ENCODE measurements around the gene PSAP.
A peak's percentile ranks its signal among the peaks of the same experiment; 100 is the strongest.

PSAP gene

GRCh38 chr10:71825217-71825616 is 25.8 kb downstream of the PSAP start:
- TF ChIP-seq CTCF (IDR thresholded peaks at IDR 0.05; ENCODE audit: low read depth, low read length): peak; percentile 12
- in situ Hi-C loops (cut with HindIII; ENCODE audit: low sequenced_read_pairs): no loop called here

GRCh38 chr10:71824333-71824732 is 26.7 kb downstream of the PSAP start:
- no peak overlapping the region for H3K4me3 ChIP-seq (ENCODE audit: low read depth, low read length)
- in situ Hi-C loops (cut with HindIII; ENCODE audit: low sequenced_read_pairs): no loop called here
- no peak for TF ChIP-seq CTCF (IDR thresholded peaks at IDR 0.05; ENCODE audit: low read depth, low read length)
- DNase-seq (ENCODE audit: low read depth, low spot score): no peak

More at GRCh38 chr10:71825217-71825616, 25.8 kb downstream of the PSAP start:
- no peak overlapping the region for H3K4me3 ChIP-seq (ENCODE audit: low read depth, low read length)
- no peak for DNase-seq (ENCODE audit: low read depth, low spot score)

- in situ Hi-C loops (cut with HindIII; ENCODE audit: low sequenced_read_pairs): no loop called here
- TF ChIP-seq CTCF (IDR thresholded peaks at IDR 0.05; ENCODE audit: low read depth, low read length): no peak
- DNase-seq (ENCODE audit: low read depth, low spot score): no peak
- H3K4me3 ChIP-seq (ENCODE audit: low read depth, low read length): no peak overlapping the region
Observed at GRCh38 chr10:71823356-71823755, 27.7 kb downstream of the PSAP start.

GRCh38 chr10:71821909-71822763 is 28.9 kb downstream of the PSAP start:
- TF ChIP-seq CTCF (IDR thresholded peaks at IDR 0.05; ENCODE audit: low read depth, low read length): no peak
- in situ Hi-C loops (cut with HindIII; ENCODE audit: low sequenced_read_pairs): no loop called here
- peak; percentile 78 for DNase-seq (ENCODE audit: low read depth, low spot score)
- no peak overlapping the region for H3K4me3 ChIP-seq (ENCODE audit: low read depth, low read length)

GRCh38 chr10:71820966-71821365 is 30.1 kb downstream of the PSAP start:
- TF ChIP-seq CTCF (IDR thresholded peaks at IDR 0.05; ENCODE audit: low read depth, low read length): no peak
- no peak overlapping the region for H3K4me3 ChIP-seq (ENCODE audit: low read depth, low read length)
- in situ Hi-C loops (cut with HindIII; ENCODE audit: low sequenced_read_pairs): no loop called here
- DNase-seq (ENCODE audit: low read depth, low spot score): no peak

GRCh38 chr10:71819985-71820384 is 31.1 kb downstream of the PSAP start:
- TF ChIP-seq CTCF (IDR thresholded peaks at IDR 0.05; ENCODE audit: low read depth, low read length): no peak
- no peak overlapping the region for H3K4me3 ChIP-seq (ENCODE audit: low read depth, low read length)
- in situ Hi-C loops (cut with HindIII; ENCODE audit: low sequenced_read_pairs): no loop called here
- DNase-seq (ENCODE audit: low read depth, low spot score): no peak
